ENCODE measurements around the gene ZBTB18. TPM values are rescaled to one million over a fixed set of nuclear protein-coding genes. Genes with fewer than 3 reads are reported as not detected.

Gene ZBTB18
- total RNA-seq, 1 donor from 2014 or later = 14.4 TPM

DNA sequence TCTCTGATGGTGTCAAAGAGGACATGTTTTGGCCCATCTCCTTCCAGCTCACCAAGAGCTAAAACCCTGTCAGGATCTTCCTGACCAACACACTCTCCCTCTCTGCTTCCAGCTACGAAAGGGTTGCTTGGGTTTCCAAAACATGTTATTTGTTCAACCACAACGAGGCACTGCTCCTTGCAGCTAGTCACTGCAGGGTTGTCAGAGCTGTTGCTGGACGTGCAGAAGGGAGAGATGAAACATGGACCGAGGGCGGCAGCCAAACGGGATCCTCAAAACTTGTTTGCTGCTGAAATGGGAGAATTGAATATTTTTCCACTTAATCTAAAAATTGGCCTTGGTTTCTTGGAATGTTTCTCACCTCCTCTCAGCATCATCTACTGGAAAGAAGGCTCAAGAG lies 12.4 kb downstream of the ZBTB18 start:
- no peak for DNase-seq

DNA sequence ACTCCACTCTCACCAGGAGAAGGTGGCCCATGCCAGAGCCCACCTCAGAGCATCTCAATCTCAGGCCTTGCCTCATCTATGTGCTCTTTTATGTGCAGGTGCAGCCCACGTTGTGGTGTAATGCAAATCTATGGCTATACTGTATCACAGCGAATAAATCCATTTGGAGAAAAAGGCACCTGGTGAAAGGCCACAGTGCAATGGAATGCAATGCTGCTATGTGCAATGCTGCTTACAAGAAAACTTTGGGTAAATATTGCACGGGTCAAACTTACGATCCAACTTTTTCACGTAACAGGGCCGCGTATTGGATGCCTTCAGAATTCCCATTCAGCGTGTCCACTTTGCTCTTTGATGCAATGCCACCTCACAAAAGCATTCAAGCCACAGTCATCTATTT lies 13.5 kb downstream of the ZBTB18 start:
- no peak for DNase-seq

DNA sequence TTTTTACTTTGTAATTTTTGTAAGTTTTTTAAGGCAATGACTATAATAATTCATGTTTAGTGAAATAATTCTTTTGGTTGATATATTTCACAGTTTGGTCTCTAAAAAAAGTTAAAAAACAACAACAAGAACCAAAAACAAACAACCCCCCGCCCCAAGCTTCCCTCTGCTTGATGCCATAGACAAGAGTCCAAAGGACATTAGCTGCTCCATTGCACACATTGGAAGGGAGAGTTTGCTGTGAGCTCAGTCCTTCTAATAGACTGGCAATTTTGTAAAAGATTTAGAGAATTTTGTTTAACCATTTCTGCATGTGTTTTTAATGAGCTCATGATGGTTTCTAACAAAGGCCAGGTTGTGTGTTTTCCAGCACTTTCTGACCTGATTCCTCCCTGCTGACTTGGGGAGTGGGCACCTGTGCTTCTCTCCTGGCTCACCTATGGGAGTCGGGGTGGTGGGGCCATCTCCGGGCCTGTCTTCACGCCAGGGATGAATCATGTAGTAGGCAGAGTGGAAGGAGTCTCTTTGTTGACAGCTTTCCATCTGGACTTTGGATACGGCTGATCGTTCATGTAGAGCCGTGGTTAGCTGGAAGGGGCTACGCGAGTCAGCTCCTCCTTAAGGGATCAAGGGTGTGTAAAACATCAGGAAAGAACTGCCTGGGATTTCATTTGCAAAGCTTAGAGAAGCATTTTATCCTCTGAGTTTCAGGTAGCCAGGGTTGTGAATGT lies 14.1 kb downstream of the ZBTB18 start:
- no peak for DNase-seq

DNA sequence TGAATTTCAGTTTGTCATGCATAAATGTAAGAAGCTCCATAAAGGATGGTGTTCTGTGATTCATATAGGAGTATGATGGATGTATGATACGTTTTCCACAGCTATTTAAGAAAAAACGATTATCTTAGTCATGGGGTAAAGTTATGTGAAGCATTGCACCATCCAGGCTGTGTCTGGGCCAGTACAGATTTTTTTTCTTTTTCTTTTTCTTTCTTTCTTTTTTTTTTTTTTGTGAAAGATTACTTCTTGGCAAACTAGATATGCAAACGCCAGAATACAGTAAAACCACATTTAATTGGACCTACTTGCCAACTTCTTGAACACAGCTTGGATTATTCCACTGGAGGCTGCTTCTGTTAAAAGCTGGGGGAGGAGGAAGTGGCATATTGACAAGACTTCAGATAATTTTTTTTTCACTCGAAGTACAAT lies 14.9 kb downstream of the ZBTB18 start:
- no peak for DNase-seq

DNA sequence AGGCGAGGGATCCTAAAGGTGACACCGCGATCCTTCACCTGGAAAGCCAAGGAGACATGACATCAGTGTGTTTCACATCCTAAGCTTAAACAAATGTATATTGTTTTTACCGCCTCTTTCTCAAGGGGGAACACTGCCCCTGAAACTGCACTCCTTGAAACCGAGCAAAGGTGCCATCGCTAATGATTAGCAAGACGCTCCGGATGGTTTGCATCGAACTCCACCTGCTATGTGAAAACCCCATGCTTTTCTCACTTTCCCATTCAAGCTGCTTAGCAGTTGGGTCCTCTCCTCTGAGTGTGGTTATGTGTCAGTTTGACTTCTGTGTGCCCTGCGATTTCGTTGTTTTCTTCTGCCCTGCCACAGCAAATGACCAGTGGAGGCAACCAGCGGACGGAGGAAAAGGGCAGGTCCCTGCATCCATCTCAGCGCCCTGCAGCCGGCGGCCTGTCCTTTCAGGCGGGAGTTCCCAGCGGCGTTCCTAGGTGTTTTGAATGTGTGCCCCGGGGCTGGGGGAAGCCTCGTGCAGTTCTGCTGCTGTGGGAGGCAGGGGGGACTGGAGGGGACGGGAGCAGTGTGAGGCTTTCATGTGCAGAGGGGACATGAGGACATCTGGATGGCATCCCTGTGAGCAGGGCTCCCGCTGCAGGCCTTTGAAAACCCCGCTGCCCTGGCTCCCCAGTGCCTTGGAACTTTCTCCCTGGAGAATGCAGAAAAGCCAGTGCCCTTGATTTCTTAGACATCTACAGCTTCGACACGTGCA lies 16.1 kb downstream of the ZBTB18 start:
- DNase-seq = no peak

DNA sequence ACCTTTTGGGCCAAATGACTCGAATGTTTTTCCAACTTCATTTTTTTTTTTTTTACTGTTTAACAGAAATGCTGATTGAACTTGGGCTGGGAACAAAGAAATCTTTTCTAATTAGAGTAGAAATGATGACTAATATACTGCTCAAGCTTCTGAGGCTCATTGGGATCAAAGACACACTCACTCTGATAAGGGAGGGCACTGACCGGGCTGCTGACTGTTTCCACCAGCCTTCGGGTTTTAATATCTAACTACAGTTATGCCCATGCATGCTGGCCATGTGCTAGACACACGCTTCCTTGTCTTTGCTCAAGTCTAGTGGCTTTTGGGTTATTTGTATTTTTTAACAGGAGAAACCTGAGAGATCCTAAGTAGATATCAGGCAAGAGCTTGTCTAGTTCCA lies 16.8 kb downstream of the ZBTB18 start:
- no peak for DNase-seq

DNA sequence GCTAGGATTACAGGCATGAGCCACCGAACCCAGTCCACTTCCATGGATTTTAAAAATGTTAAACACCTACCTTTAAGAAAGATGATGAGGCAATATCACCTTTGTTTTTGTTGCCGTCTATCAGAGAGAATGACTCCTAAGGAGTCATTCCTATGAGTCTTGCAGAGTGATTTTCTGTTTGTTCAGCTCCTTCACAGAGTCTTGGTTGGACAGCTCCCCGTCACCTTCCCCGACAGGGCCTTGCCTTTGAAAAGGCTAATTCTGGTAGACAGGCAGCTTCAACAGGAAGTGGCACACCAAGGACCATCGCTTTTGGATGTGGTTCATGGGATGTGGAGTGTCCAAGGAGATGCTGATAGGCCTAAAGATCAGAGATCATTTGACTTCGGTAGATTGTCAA lies 17.5 kb downstream of the ZBTB18 start:
- DNase-seq = no peak

DNA sequence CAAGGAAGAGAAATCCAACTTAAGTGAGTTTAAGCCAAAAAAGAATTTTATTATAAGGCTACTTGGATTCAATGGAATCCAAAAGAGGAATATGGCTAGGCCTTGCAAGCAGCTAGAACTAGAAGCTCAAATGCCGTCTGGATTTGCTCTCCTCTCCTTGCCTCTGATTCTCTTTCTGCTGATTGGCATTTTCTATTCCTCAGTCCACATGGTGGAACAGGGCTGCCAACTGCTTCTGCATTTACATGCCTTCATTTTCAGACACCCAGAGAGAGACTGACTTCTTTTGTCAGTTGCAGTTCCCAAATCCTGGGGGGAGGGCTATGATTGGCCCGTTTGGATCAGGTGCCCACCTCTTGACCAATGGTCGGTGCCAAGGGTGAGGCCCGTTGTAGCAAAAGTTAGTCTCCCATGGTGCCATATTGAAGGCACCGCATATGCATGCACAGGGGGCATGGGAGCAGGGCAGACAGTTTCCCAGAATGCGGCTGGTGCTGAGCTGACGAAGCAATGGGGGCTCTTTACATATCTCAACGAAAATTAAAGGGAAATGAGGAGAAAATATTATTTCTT lies 18.3 kb downstream of the ZBTB18 start:
- DNase-seq = no peak

DNA sequence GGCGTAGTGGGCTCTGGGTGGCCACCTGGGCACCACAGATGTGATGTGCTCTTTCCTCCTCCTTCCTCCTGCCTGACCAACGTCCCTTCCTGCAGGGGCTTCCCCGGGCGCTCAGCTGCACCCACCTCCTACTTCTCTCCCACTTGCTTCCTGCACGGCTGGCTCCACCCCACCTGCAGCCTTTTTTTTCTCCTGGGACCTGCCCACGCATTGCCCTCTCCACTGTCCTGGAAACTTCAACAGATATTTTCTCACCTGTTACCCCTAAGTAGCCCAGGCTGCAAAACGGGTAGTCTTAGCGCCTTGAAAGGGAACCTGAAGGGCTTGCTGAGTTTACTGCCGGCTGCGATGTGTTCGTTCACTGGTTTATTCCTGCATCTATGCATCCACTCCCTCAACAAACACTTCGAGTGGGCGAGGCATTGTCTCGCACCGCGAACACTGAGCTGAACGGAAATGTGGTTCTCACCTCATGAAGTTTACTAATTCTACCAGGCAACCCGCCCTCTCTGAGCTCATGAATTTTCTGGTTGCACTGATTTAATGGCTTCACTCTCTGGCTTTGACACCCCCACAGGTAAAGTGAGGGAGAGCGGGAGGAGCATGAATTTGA lies 23.6 kb downstream of the ZBTB18 start:
- no peak for DNase-seq

DNA sequence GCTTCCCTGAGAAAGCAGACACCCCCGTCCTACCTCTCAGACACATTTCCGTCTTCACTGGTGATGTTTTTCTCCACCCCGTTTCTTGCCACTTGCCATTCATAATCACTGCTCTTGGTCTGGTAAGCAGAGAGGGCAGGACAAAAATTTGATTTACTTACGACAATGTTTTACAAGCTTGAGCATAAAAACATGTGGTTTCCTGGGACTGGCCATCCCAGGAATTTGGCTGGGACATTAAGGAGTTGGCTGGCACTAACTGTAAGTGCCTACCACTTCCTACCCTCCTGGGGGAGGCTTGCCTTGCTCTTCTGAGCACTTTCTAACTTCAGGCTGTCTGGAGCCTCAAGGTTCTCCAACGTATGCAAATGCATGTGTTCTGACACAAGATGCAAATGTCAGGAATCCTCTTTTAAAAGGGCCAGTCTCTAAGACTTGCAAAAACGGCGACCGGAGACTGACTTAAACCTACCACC lies 24.2 kb downstream of the ZBTB18 start:
- no peak for DNase-seq

DNA sequence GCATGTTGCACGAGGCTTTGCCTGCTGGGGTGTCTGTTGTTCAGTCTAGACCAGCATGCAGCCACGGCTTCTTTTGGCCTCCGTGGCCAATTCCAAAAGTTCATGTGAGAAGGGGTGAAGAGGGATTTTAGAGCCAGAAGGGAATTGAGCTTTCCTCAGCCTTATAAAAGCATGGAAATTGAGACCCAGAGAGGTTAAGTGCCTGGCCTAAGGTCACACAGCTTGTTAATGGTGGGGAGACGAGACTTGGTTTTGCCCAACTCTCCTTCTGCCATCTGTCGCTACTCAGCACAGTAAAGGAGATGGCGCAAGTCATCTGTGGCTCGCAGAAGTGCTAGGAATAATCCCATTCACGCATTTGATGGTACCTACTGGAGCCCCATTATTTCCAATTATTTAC lies 25.7 kb downstream of the ZBTB18 start:
- DNase-seq = no peak

DNA sequence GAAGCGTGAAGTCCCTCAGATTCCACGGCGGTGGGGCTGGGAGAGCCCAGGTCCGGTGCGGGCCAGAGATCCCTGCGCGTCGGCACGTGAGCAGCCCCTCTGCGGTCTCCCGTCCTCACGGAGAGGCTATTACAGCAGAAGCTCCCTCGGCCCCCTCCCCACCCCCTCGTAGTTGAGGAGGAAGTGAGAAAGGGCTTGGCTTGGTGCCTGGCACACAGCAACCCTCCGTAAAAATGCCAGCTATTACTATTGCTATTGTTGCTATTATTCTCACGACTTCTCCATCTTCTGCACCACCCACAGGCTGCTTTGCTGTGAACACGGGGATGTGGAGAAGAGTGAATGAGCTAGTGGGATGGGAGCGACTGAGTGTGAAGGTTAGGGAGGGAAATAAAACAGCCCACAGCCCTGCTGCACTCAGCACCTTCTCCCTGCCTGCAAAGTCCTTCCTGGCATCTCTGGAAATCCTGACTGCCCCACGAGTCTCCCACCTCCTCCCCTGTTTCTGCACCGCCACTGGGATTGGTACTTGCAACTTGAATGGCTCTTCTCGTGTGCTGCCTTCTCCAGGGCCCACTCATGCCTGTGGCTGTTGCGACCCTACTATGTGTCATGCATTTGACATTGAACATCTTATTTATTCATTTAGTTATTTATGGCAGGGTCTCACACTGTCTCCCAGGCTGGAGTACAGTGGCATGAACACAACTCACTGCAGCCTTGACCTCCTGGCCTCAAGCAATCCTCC lies 26.6 kb downstream of the ZBTB18 start:
- no peak for DNase-seq

DNA sequence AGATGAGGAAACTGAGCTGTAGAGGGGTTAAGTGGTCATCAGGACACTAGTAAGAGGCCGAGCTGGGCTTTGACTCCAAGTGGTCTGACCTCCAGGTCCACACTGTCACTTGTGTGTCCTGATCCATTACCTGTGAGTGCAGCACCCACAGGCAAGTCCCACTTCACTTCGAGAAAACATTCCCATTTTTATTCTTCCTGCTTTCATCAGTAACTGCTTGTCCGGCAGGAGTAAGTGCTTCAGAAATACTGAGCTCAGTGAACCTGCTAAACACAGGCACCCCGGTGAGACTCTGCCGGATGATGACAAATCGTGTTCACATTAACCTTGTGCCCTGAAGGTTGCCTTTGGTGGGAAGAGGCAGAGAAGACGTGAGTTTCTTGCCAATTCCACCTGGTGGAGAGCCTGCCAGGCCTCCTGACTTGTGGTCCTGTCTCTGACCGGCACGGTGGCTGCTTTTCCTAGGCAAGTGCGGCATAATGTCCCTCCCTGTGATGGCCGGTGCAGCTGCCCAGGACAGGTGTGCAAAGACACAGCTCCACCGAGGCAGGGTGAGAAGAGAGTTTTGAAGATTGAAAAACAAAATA lies 29.4 kb downstream of the ZBTB18 start:
- no peak for DNase-seq

DNA sequence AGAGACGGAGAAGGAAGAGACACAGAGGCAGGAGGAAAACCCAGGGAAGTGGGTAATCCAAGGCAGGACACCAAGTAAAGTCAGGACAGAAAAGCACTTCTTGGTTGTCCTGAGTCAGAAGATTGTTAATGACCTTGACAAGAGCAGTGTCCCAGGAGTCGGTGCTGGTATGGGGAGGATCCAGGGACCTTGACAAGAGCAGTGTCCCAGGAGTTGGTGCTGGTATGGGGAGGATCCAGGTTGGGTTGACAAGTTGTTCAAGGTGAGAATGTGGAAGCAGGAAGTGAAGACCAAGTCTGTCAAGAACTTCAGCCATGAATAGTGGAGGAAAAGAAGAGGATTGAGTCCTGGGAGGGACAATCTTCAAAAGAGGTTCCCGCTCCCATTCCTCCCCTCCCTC lies 31.9 kb downstream of the ZBTB18 start:
- DNase-seq = no peak

DNA sequence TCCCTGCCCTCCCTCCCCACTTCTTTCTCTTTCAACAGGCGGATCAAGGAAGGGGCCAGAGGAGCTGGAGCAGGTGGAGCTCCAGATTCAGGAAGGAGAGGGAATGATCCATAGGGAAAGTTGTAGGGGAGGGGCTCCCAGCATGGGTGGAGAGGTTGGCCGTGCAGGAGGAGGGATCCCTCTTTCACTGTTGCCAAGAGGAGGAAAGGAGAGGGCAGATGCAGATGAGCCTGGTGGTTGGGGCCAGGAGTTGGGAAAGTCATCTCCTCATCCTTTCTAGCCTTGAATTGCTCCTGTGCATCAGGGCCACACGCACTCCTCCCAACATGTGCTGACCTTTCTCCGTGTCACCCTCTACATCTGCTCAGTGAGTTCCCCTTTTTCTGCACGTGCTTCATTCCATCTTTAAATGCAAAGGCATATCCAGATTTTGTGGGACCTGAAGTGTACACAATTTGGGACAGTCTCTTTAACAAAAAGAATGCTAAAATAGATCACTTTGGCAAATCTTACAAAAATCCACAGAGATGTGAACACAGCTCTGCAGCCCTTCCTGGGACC lies 32.4 kb downstream of the ZBTB18 start:
- DNase-seq = no peak

DNA sequence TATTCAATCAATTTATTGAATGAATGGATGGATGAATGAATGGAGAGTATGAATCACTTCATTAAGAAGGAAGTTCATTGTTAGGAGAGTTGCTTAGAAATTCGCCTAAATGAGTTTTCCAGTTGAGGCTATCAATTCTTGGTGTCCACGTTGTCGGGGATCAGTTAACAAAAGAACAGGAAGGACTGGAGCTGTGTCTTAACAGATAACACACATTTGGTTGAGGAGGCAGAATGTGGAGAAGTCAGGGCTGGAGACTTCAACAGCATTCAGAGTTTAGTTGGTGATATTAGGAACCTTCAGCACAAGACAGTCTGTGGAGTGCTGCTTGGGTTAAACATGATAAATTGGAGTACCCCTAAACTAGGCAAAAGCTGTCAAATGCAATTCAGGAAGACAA lies 33.7 kb downstream of the ZBTB18 start:
- no peak for DNase-seq

DNA sequence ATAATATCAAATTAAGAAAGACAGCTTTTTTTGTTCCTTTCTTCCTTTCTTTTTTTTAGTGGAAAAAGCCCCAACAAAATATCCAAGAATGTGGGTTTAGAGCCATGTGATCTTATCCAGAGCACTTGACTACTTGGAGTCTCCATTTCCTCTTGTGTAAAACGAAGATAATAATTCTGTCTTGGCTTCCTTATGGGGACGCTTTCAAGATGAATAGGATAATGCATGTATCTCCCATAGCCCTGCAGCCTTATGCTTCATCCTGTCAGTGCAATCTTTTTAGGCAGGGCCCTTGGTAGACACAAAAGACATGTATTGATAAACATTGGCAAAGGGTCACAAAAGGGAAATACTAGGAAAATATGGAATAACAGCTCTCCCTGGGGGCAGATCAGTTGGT lies 34.8 kb downstream of the ZBTB18 start:
- DNase-seq = no peak

DNA sequence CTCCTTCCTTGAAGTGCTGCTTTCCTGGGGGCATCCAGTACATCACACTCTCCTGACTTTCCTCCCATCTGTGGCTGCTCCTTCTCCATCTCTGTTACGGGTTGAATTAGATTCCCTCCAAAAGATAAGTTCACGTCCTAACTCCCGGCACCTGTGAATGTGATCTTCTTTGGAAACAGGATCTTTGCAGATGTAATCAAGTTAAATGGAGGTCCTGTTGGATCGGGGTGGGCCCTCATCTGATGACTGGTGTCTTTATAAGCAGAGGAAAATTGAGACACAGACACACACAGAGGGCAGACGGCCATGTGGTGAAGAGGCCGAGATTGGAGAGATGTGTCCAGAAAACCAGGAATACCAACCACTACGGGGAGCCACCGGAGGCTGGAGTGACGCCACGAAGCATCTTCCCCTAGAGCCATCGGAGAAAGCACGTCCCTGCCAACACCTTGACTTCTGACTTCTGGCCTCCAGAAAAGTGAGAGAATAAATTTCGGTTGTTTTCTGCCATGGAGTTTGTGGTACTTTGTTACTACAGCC lies 36.0 kb downstream of the ZBTB18 start:
- no peak for DNase-seq

DNA sequence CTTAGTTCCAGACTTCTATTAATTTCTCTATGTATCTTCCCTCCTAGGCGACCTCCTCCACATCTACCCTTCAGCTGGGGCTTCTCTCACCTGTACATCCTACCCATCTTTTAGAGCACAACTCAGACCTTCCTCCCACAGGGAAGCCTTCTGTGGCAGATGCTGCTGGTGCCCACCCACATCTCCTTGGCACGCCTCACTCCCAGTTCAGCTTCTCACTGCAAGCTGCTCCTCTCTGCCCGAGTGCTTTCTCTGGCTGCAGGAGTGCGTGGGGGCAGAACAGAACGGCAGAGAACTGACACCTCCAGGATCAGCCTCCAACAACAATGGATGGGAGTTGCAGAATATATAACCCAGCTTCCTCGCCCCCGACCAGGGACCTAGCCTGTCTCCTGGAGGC lies 36.5 kb downstream of the ZBTB18 start:
- DNase-seq = no peak

DNA sequence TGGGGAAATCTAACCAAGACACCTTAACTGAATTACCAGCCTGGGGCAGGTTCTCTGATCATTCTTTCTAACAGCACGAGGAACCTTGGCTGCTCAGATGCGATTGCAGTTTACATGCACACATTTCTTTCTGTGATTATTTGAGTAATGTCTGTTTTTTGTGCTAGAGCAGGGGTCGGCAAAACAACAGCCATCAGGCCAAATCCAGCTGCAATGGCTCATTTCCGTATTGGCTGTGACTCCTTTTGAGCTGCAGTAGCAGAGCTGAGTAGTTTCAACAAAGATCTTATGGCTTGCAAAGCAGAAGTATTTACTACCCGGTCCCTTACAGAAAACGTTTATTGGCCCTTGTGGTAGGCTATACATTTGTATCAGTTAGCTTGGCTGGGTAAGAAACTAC lies 37.1 kb downstream of the ZBTB18 start:
- DNase-seq = no peak

DNA sequence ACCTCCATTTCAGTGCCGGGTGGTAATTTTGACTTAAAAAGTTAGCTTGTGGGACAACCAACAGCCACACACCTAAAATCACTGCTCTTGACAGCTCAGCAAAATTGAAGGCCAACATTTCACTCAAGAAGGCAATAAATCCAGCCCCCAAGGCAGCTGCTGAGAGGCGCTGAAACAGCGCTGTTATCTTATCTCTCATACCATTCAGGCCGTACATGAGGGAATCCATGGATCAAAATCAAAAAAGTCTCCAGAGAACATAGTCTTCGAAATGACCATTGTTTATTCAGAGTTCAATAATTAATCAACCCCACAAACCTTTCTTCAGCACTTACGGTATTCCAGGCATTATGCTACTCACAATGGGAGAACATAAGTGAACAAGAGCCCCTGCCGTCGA lies 38.5 kb downstream of the ZBTB18 start:
- no peak for DNase-seq

Data from skin of body (tissue), 2 donors.